Eye (tissue), 1 donor: Measurements from ENCODE around the gene WASHC3.
"Not testable (repeated sequence)": the region's sequence is repeated elsewhere in the genome, so short reads cannot be mapped to it uniquely, and the experiment has no call there.

Experiments
- DNase-seq: peaks from one replicate; pipeline ENCODE4 v3.0.0-alpha.2; 2015

Gene WASHC3

GRCh38 chr12:102050660-102051430 is 10.9 kb downstream of the WASHC3 start:
- DNase-seq: peak; percentile 1

- DNase-seq: no peak
Observed at GRCh38 chr12:102043928-102044327, 17.9 kb downstream of the WASHC3 start.

DNA sequence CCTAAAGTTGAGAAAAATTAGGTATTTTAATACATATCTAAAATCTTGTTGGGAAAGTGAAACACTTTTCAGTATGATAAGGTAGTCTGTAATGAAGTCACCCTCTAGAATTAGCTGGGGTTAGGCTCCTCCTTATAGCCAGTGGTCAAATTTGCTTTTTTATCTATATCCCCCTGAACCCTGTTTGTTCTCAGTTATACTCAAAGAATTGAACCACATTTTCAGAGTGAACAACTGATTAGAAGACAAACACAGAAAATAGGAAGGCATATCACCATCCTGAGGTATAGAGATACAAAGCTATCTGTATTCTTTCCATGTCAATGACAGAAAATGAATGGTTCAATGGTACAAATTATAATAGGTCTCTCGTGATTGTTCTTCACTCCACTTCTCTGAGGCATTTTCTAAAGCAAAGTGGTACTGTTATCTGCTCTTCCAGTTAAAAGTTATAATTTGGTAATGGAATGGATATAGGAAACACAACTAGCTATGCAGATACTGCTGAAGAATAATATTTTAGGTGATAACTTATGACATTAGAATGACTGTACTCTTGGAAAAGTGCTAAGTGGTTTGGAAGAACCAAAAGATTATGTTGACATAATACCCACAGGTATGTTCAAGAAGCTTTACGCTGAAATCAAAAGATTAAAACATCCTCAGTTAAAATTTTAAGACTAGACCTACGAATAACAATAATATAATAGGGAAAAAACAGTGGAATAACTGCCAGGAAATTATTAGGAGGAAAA is 27.6 kb downstream of the WASHC3 start:
- DNase-seq: no peak

DNA sequence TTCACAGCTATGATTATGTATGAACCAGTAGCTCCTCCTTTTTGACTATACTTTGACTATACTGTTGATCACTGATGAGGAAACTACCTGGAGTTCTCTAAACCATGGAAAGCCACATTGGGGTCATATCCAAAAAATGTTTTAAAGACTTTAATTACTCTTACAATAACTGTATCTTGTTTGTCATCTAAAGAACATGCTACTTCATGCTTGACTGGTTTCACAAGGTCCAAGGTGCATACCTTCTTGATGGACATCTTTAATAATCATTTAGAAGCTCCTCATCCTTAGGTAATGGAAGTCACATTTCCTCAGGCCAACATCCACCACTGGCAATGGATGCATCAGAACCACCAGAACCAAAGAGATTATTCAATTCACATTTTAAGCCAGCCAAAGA is 29.9 kb downstream of the WASHC3 start:
- no peak for DNase-seq

- peak; percentile 7 for DNase-seq
Observed at GRCh38 chr12:102029141-102029540, 32.6 kb downstream of the WASHC3 start.

DNA sequence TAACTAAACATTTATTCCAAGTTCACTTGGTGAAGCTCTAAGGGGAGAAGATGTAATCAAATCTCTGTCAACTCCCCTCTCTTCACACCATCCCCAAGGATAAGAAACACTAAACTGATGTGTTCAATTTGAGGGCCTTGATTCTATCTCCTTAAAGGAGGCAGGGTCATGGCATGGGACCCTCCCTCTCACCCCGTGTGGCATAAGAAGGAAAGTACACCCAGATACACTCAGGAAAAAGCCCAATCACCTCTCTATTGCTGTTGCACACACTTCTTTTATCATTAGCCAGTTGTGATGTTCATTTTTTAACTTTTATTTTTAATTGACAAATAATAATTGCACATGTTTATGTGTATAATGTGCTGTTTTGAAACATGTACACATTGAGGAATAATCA is 35.1 kb downstream of the WASHC3 start:
- DNase-seq: no peak

DNA sequence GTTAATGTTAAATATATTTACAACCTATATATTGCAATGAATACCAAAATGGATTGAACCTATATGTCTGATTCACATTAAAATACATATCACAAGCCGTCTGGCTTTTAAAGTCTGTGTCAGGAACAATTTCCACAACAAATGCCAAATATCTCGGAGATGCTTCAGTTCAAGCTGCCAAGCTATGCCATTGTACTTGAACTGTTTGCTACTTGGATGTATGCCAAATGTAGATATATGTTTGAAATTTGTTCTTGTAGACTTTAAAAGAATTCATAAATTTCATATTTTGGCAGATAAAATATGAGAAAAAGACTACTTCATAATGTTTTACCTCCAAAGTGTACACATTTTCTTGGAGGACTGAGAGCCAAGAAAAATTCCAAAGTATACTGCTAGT is 37.0 kb downstream of the WASHC3 start:
- DNase-seq: no peak

DNA sequence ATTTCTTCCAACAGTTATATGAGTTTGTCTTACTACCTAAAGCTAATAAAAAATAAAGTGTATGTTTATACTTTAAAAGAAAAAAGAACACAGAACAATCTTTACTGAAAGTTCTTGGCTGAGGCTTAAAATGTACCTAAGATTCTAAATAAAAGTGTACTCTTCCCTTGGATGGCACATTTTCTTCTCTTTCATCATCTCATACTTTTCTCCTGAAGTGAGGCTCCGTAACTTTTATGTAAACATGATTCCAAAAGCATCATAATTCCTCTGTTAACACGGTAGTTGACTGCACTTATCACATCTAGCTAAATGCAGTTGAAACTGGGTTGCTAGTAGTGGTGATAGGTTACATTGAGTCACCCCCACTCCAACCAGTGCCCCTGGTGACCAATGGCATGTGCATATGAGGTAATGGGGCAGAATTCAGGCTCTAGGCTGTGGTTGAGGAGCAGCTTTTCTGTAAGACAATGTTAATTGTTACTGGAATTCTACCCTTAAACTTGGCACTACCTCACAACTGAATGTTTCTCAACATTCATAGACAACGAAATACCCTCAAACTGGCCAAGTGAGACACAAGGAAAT is 38.4 kb downstream of the WASHC3 start:
- DNase-seq: no peak

DNA sequence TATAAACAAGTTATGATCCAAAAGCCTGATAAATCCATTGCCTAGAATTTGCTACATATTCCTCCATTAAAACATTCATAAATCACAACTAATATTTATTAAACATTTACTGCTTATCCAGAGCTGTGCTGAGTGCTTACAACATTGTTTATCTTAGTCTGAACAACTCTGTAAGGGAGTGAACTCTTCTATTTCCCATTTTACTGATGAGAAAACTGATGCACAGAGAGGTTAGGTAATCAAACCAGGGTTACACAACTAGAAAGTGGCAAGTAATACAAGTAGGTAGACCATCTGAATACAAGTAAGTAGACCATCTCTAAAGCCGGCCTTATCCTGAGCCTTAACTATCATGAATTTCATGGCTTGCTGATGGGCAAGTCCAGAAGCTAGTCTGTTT is 39.5 kb downstream of the WASHC3 start:
- no peak for DNase-seq

DNA sequence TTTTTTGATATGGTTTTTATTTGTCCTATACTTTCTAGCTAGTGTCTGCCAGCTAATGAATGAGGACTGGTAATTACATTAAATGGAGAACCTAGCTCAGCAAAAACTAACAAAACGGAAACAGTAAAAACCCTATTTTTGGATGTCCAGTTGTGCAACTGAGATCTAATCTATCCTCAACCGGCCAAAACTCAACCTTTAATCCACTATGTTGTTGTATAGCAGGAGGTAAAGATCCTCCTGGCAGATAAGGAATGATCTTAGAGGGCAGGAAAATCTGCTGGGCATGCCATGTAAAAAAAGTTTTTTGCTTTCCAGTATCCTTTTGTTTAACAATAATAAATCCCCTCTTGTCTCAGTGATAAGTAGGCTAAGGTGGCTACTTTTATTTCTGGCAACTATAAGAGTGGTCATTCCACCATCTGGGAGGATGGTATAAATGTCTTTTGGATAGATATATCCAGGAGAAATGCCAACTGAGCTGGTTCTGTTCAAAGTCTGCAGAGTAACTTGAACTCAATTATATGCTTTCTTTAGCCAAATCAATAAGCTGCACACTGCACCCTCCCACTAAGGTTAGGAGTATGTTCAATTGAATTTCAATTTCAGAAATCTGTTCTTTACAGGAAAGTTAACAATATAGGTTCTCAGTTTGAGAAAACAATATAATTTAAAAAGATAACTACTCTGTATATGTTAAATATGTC is 40.1 kb downstream of the WASHC3 start:
- DNase-seq: no peak

DNA sequence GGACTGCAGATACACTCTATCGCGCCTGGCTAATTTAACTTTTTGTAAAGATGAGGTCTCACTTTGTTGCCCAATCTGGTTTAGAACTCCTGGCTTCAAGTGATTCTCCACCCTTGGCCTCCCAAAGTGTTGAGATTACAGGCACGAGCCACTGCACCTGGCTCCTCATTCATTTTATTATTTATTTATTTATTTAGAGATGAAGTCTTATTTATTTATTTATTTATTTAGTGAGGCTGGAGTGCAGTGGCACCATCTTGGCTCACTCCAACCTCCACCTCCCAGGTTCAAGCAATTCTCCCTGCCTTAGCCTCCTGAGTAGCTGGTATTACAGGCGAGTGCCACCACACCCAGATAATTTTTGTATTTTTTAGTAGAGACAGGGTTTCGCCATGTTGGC is 43.2 kb downstream of the WASHC3 start:
- DNase-seq: not testable (repeated sequence)

GRCh38 chr12:102016472-102016871 is 45.3 kb downstream of the WASHC3 start:
- no peak for DNase-seq

DNA sequence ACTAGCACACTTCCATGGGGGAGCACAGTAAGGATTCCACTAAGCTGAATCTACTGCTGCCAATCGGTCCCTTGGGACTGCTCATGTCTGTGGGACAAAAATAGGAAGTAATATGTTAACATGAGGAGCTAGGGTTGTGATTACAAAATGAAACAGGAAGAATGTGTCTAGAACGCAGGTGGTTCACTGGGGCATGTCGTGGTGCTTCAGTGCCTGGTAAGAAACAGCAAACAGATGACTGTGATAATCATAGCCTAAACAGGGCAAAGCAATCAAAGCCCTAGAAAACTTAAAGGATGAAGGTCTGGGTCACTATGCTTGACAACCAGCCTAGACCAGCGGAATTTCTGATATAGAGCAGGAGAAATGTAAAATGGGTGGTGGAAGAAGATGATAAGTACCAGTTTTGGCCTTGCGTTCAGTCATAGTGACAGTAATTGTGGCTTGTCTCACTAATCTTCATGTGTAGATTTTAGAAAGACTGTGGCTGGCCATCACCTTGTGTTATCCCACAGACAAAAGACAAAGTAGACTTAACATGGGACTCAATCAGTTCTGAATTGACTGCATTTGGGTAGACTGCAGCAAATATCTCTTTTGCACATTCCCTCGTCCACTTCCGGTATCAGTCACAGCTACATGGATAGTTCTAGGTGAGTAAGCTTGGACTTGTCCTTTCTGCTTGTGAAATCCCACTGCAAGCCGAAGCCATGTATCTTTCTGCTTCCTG is 51.4 kb downstream of the WASHC3 start:
- DNase-seq: no peak

- DNase-seq: no peak
Observed at GRCh38 chr12:102009796-102010195, 52.0 kb downstream of the WASHC3 start.

- no peak for DNase-seq
Observed at GRCh38 chr12:102008615-102009126, 53.1 kb downstream of the WASHC3 start.

DNA sequence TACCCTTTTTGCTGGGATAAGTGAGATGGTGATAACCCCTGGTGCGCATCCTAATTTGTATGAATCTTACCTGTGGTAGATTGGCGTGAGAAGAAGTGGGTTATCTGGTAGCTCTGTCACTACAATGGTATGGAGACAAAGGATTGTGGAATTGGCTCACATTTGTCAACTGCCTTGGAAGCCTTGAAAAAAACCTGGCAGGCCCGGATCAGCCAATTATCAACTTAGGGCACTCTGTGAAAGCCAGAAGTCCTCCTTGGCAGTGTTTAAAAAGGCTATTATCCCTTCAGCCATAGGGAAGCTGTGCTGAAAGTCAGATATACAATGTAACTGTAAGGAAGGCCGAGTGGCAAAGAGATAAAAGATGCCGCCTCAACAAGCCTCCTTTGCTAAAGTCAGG is 56.5 kb downstream of the WASHC3 start:
- no peak for DNase-seq

DNA sequence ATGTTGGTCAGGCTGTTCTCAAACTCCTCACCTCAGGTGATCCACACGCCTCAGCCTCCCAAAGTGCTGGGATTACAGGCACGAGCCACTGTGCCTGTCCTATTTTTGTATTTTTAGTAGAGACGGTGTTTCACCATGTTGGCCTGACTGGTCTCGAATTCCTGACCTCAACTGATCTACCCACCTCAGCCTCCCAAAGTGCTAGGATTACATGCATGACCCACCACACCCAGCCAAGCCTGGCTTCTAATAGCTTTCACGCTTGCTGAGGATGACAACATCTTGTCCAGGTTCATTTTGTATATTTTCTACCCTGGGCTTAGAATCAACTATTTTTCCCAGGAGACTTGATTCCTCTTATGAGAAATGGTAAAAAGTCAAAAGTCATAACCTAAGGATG is 64.7 kb downstream of the WASHC3 start:
- no peak for DNase-seq

- DNase-seq: no peak
Observed at GRCh38 chr12:101995684-101996083, 66.1 kb downstream of the WASHC3 start.

DNA sequence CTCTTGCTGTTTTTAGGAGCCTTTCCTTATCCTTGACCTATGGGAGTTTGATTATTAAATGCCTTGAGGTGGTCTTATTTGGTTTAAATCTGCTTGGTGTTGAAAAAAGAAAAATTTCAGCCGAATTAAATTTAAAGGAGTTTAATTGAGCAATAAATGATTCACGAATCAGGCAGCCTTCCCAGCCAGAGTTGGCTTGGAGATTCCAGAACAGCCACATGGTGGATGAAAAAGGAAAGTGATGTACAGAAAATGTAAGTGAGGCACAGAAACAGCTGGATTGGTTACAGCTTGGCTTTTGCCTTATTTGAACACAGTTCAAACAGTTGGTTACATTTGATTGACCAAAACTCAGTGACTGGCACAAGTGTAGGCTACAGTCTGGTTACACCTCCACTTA is 69.7 kb downstream of the WASHC3 start:
- DNase-seq: no peak

GRCh38 chr12:101982307-101982706 is 79.5 kb downstream of the WASHC3 start:
- DNase-seq: no peak

GRCh38 chr12:101981868-101982267 is 79.9 kb downstream of the WASHC3 start:
- DNase-seq: no peak

DNA sequence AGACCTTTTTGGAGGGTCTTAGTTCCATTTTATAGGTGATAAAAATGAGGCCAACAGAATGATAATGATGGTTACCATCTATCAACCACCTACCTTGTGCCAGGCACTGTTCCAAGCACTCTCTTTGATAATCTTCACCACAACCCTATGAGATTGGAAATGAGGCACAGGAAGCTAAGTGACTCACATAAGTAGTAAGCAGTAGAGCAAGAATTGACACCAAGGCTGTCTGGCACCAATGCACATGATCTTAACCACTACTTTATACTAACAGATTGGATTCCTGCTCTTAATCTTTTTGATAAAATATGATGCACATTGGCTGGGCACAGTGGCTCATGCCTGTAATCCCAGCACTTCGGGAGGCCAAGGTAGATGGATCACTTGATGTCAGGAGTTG is 93.0 kb downstream of the WASHC3 start:
- DNase-seq: no peak

- DNase-seq: no peak
Observed at GRCh38 chr12:101967506-101967905, 94.3 kb downstream of the WASHC3 start.
